OCI-LY7 (cell line): ENCODE data around the gene SLC19A1. TPM values are rescaled to one million over a fixed set of nuclear protein-coding genes. Genes with fewer than 3 reads are reported as not detected.

Experiments used
- BruUV-seq: library from RNA; stranded (reverse); fragments of 400-500 nt; replicated peaks from 2 replicates; lab custom pipeline; 2021; lab: Mats Ljungman, UMichigan
- CTCF ChIA-PET: fragments of 300-600 bp; sonication (Branson Sonifier 250); formaldehyde crosslinking; loops from one replicate; lab custom pipeline; 2022; ENCODE audit warnings: antibody characterized with exemption; ENCODE audit not compliant: unreplicated experiment; lab: Charles Lee
- POLR2A ChIA-PET: fragments of 300-600 bp; sonication (Branson Sonifier 250); formaldehyde crosslinking; loops from one replicate; lab custom pipeline; 2022; ENCODE audit warnings: antibody characterized with exemption; lab: Charles Lee
- DNase-seq: peaks from one replicate; pipeline ENCODE4 v3.0.0-alpha.2; 2015; ENCODE audit warnings: low spot score
- H2AFZ ChIP-seq: fragments of 200-600 bp; sonication (generic), shearing (Covaris generic); 2 replicates; pipeline ENCODE4 v1.6.1; 2014; ENCODE audit warnings: mild to moderate bottlenecking, antibody characterized with exemption, low read length, moderate library complexity
- H3K27ac ChIP-seq: fragments of 200-600 bp; sonication (generic); 2 replicates; pipeline ENCODE4 v1.5.1; 2014; ENCODE audit warnings: mixed run types, low read depth, mild to moderate bottlenecking, moderate library complexity, low read length, inconsistent platforms; ENCODE audit not compliant: poor library complexity, severe bottlenecking
- H3K36me3 ChIP-seq: fragments of 200-600 bp; sonication (generic); 2 replicates; pipeline ENCODE4 v1.6.1; 2014; ENCODE audit warnings: mild to moderate bottlenecking, antibody characterized with exemption, low read length, moderate library complexity, mixed read lengths; ENCODE audit not compliant: insufficient read depth
- H3K4me1 ChIP-seq: fragments of 200-600 bp; sonication (generic); 2 replicates; pipeline ENCODE4 v1.5.1; 2014; ENCODE audit warnings: mild to moderate bottlenecking, low read length; ENCODE audit not compliant: insufficient read depth, poor library complexity, severe bottlenecking
- H3K4me2 ChIP-seq: fragments of 200-600 bp; sonication (generic); 2 replicates; pipeline ENCODE4 v1.6.1; 2014; ENCODE audit warnings: mild to moderate bottlenecking, low read length
- H3K4me3 ChIP-seq: fragments of 200-600 bp; sonication (generic); 2 replicates; pipeline ENCODE4 v1.5.1; 2014; ENCODE audit warnings: mild to moderate bottlenecking, low read depth, low read length; ENCODE audit not compliant: poor library complexity, severe bottlenecking
- H3K79me2 ChIP-seq: fragments of 200-600 bp; sonication (generic); 2 replicates; pipeline ENCODE4 v1.6.1; 2016; ENCODE audit warnings: low read depth, mild to moderate bottlenecking, low read length, moderate library complexity, mixed read lengths; ENCODE audit not compliant: insufficient read depth
- H3K9me2 ChIP-seq: fragments of 200-600 bp; sonication (generic); 2 replicates; pipeline ENCODE4 v1.6.1; 2016; ENCODE audit warnings: mild to moderate bottlenecking, low read length, mixed read lengths; ENCODE audit not compliant: insufficient read depth
- H3K9me3 ChIP-seq: fragments of 200-600 bp; sonication (generic); 2 replicates; pipeline ENCODE4 v1.6.1; 2014; ENCODE audit warnings: mild to moderate bottlenecking, mixed run types, low read length, mixed read lengths
- H4K20me1 ChIP-seq: fragments of 200-600 bp; sonication (generic); 2 replicates; pipeline ENCODE4 v1.6.1; 2014; ENCODE audit warnings: mild to moderate bottlenecking, antibody characterized with exemption, low read length, moderate library complexity, mixed read lengths; ENCODE audit not compliant: insufficient read depth
- CTCF ChIP-seq: fragments of 200-600 bp; sonication (generic); conservative IDR thresholded peaks from 2 replicates; pipeline ENCODE4 v1.5.1; 2014; ENCODE audit warnings: mild to moderate bottlenecking, antibody characterized with exemption, low read length, moderate library complexity, mixed read lengths
- EZH2phosphoT487 ChIP-seq: fragments of 200-600 bp; sonication (generic); IDR thresholded peaks from 2 replicates; pipeline ENCODE4 v1.6.1; 2018; ENCODE audit warnings: low read depth, borderline replicate concordance, mild to moderate bottlenecking, mixed run types, antibody characterized with exemption, low read length, moderate library complexity, mixed read lengths
- intact Hi-C: fragments of 100-400 bp; cut with micrococcal nuclease; formaldehyde crosslinking; loops from one replicate; pipeline ENCODE4 v1.10.0; 2022; ENCODE audit not compliant: unreplicated experiment
- total RNA-seq, 2 experiments: library from RNA; depleted of rRNA in 1 of 2; stranded (reverse); fragments of >200 nt in 1 of 2; shearing (Covaris generic) in 1 of 2; gene quantifications; 2 replicates each; pipeline ENCODE4 v1.2.3, GENCODE V29; 2014 to 2022

Gene SLC19A1
- total RNA-seq, 2 experiments from 2014 or later = 17.9 to 41.2 TPM

GRCh38 chr21:45535341-45536081, 6.7 kb downstream of the SLC19A1 start:
- no peak overlapping the region for H3K27ac ChIP-seq
- peaks cover 4% of the 10 kb centered on the region; the same call in 1 of the 2 replicates for H3K36me3 ChIP-seq
- H3K4me1 ChIP-seq = no peaks in the 10 kb centered on the region
- ChIA-PET CTCF (no interaction called here), POLR2A (no interaction called here)
- intact Hi-C loops = no loop called here
- no peaks in the 10 kb centered on the region for H3K9me2 ChIP-seq
- H2AFZ ChIP-seq = no peak overlapping the region
- peaks cover 2% of the 10 kb centered on the region; the same call in 1 of the 2 replicates for H3K79me2 ChIP-seq
- H4K20me1 ChIP-seq = no peaks in the 10 kb centered on the region
- DNase-seq = no peak
- no peaks in the 10 kb centered on the region for H3K9me3 ChIP-seq
- TF ChIP-seq EZH2phosphoT487 (no peak), CTCF (no peak)
- BruUV-seq = no TSS peak
- H3K4me3 ChIP-seq = no peak overlapping the region
- no peak overlapping the region for H3K4me2 ChIP-seq

- Histone ChIP-seq H3K4me2 (no peak overlapping the region), H4K20me1 (no peaks in the 10 kb centered on the region), H3K9me3 (no peaks in the 10 kb centered on the region), H3K79me2 (no peaks in the 10 kb centered on the region), H3K9me2 (no peaks in the 10 kb centered on the region), H2AFZ (no peak overlapping the region), H3K27ac (no peak overlapping the region), H3K36me3 (peaks cover 11% of the 10 kb centered on the region), H3K4me1 (no peaks in the 10 kb centered on the region), H3K4me3 (no peak overlapping the region)
- TF ChIP-seq CTCF = no peak
- no peak for TF ChIP-seq EZH2phosphoT487
- intact Hi-C loops = no loop called here
- POLR2A ChIA-PET = no interaction called here
- no TSS peak for BruUV-seq
- DNase-seq = no peak
- CTCF ChIA-PET = no interaction called here
These were observed 7.5 kb downstream of the SLC19A1 start for GRCh38 chr21:45534636-45535331.
